Skeletal muscle cell (primary cell): ENCODE data around the gene DTL.
"Not testable (repeated sequence)": the region's sequence is repeated elsewhere in the genome, so short reads cannot be mapped to it uniquely, and the experiment has no call there.

ENCODE experiments used
- DNase-seq: peaks from one replicate; pipeline ENCODE4 v3.0.0-alpha.2; 2010; ENCODE audit warnings: low read depth
- H3K4me3 ChIP-seq: 2 replicates; pipeline ENCODE4 v1.5.1; 2011; ENCODE audit warnings: low read depth, mild to moderate bottlenecking, control low read depth, low read length, moderate library complexity

Gene DTL

GRCh38 chr1:212035123-212035834 lies at the start of gene DTL, which contains the start of gene INTS7:
Gene DTL, plus strand, starts transcription at chr1:212035748. Its CDS starts 143 bp downstream, at chr1:212035891.
Gene INTS7, minus strand, starts transcription at chr1:212035557. Its CDS starts 120 bp downstream, at chr1:212035437.
- peak within 1 kb of the TSS; percentile 93 for H3K4me3 ChIP-seq

GRCh38 chr1:211986628-211987254 lies 48.8 kb upstream of the DTL start:
- H3K4me3 ChIP-seq: no peak overlapping the region
- no peak for DNase-seq

More at GRCh38 chr1:212035123-212035834, at the start of gene DTL, which contains the start of gene INTS7:
- DNase-seq: peak; percentile 97

GRCh38 chr1:211991695-211992094 lies 43.9 kb upstream of the DTL start:
- no peak for DNase-seq

GRCh38 chr1:211997426-211997825 lies 38.1 kb upstream of the DTL start:
- DNase-seq: not testable (repeated sequence)

More at GRCh38 chr1:211991695-211992094, 43.9 kb upstream of the DTL start:
- H3K4me3 ChIP-seq: no peak overlapping the region

GRCh38 chr1:212002536-212002935 lies 33.0 kb upstream of the DTL start:
- no peak for DNase-seq
- H3K4me3 ChIP-seq: no peak overlapping the region

More at GRCh38 chr1:211997426-211997825, 38.1 kb upstream of the DTL start:
- H3K4me3 ChIP-seq: not testable (repeated sequence)

- no peak for DNase-seq
Observed at GRCh38 chr1:212004895-212005608, 30.5 kb upstream of the DTL start.

GRCh38 chr1:212007178-212007577 lies 28.4 kb upstream of the DTL start:
- H3K4me3 ChIP-seq: no peak overlapping the region
- no peak for DNase-seq

More at GRCh38 chr1:212004895-212005608, 30.5 kb upstream of the DTL start:
- H3K4me3 ChIP-seq: no peak overlapping the region

GRCh38 chr1:212007886-212008285 lies 27.7 kb upstream of the DTL start:
- DNase-seq: no peak

GRCh38 chr1:212009561-212009960 lies 26.0 kb upstream of the DTL start:
- DNase-seq: no peak
- no peak overlapping the region for H3K4me3 ChIP-seq

More at GRCh38 chr1:212007886-212008285, 27.7 kb upstream of the DTL start:
- no peak overlapping the region for H3K4me3 ChIP-seq

GRCh38 chr1:212010004-212010403 lies 25.5 kb upstream of the DTL start:
- H3K4me3 ChIP-seq: no peak overlapping the region
- DNase-seq: no peak

GRCh38 chr1:212012034-212012740 lies 23.4 kb upstream of the DTL start:
- no peak overlapping the region for H3K4me3 ChIP-seq
- DNase-seq: no peak

GRCh38 chr1:212013672-212014071 lies 21.9 kb upstream of the DTL start:
- H3K4me3 ChIP-seq: no peak overlapping the region
- DNase-seq: no peak

GRCh38 chr1:212020975-212021374 lies 14.6 kb upstream of the DTL start:
- no peak overlapping the region for H3K4me3 ChIP-seq
- no peak for DNase-seq

- H3K4me3 ChIP-seq: no peak overlapping the region
- no peak for DNase-seq
Observed at GRCh38 chr1:212021563-212021962, 14.0 kb upstream of the DTL start.

GRCh38 chr1:212022908-212023307 lies 12.6 kb upstream of the DTL start:
- not testable (repeated sequence) for DNase-seq, H3K4me3 ChIP-seq

- DNase-seq: no peak
- no peak overlapping the region for H3K4me3 ChIP-seq
Observed at GRCh38 chr1:212024469-212025149, 10.9 kb upstream of the DTL start.

GRCh38 chr1:212027727-212028126 lies 7.8 kb upstream of the DTL start:
- not testable (repeated sequence) for DNase-seq, H3K4me3 ChIP-seq

- DNase-seq: peak; percentile 90
- H3K4me3 ChIP-seq: no peak overlapping the region
Observed at GRCh38 chr1:212030936-212031528, 4.5 kb upstream of the DTL start.
